Measurements from ENCODE around the gene PEMT. TPM values are rescaled to one million over a fixed set of nuclear protein-coding genes. Genes with fewer than 3 reads are reported as not detected.
A peak's percentile ranks its signal among the peaks of the same experiment; 100 is the strongest.

The PEMT gene
- total RNA-seq, 2 donors from 2014 or later, result 38.3 to 52.7 TPM

DNA sequence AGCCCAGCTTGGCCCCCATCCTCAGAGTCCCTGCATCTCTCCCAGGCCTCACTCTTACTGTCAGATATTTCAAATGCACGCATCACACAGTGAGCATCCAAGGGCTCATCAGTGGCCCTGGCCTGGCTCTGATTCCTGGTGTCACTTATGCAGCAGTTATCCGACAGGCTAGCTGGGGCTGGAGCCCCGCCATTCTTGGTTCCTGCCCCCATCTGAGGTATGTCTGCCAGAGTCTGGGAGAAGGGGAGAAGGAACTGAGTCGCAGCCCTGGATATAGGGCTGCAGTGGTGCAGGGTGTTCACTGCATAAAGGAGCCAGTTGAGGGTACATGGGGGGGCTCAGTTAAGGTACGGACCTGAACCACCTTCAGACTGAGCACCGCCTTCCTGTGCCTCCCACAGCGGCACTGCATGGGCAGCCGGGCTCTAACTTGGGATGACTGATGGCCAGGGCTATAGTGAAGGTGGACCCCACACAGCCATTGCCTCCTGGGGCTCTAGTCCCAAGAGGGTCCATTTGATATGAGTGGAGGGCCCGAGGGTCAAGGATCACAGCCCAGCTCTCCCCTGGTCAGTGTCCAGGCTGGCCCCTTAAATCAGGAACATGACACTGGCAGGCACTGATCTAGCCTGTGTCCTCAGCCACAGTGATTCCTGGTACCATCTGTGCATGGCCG lies 93.5 kb downstream of the PEMT start:
- H3K27me3 Mint-ChIP-seq (ENCODE audit: insufficient read depth), result peaks cover 28% of the 10 kb centered on the region
- H3K4me1 Mint-ChIP-seq, result peaks cover 18% of the 10 kb centered on the region
- H3K27me3 ChIP-seq (ENCODE audit: control insufficient read depth, insufficient read depth, low read length, poor library complexity, severe bottlenecking), result peaks cover 19% of the 10 kb centered on the region
- H3K9me3 Mint-ChIP-seq, result no peaks in the 10 kb centered on the region
- H3K27ac ChIP-seq (ENCODE audit: low read depth, low read length), result no peak overlapping the region
- H3K9me3 ChIP-seq (ENCODE audit: control insufficient read depth, low read length), result no peaks in the 10 kb centered on the region
- no peak for DNase-seq
- no peak overlapping the region for H3K4me3 Mint-ChIP-seq
- TF ChIP-seq, protein P1, sequence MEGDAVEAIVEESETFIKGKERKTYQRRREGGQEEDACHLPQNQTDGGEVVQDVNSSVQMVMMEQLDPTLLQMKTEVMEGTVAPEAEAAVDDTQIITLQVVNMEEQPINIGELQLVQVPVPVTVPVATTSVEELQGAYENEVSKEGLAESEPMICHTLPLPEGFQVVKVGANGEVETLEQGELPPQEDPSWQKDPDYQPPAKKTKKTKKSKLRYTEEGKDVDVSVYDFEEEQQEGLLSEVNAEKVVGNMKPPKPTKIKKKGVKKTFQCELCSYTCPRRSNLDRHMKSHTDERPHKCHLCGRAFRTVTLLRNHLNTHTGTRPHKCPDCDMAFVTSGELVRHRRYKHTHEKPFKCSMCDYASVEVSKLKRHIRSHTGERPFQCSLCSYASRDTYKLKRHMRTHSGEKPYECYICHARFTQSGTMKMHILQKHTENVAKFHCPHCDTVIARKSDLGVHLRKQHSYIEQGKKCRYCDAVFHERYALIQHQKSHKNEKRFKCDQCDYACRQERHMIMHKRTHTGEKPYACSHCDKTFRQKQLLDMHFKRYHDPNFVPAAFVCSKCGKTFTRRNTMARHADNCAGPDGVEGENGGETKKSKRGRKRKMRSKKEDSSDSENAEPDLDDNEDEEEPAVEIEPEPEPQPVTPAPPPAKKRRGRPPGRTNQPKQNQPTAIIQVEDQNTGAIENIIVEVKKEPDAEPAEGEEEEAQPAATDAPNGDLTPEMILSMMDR (conservative IDR thresholded peaks at IDR 0.05), result no peak
- WGBS, 2 experiments (ENCODE audit: insufficient coverage in 1 of 2, insufficient read length in 1 of 2), result 91 to 93% methylated on average over 3 to 10 of the region's 10 CpGs
- H3K4me1 ChIP-seq (ENCODE audit: control insufficient read depth, insufficient read depth, low read length), result no peaks in the 10 kb centered on the region
- no peak overlapping the region for H3K4me3 ChIP-seq (ENCODE audit: low read length)
- H3K9ac ChIP-seq (ENCODE audit: extremely low read depth, low read length, poor library complexity, severe bottlenecking), result no peak overlapping the region
- no peak overlapping the region for H3K27ac Mint-ChIP-seq
- H3K36me3 ChIP-seq (ENCODE audit: control insufficient read depth, insufficient read depth, low read length), result no peaks in the 10 kb centered on the region
- H3K36me3 Mint-ChIP-seq (ENCODE audit: low read depth), result peaks cover 2% of the 10 kb centered on the region

DNA sequence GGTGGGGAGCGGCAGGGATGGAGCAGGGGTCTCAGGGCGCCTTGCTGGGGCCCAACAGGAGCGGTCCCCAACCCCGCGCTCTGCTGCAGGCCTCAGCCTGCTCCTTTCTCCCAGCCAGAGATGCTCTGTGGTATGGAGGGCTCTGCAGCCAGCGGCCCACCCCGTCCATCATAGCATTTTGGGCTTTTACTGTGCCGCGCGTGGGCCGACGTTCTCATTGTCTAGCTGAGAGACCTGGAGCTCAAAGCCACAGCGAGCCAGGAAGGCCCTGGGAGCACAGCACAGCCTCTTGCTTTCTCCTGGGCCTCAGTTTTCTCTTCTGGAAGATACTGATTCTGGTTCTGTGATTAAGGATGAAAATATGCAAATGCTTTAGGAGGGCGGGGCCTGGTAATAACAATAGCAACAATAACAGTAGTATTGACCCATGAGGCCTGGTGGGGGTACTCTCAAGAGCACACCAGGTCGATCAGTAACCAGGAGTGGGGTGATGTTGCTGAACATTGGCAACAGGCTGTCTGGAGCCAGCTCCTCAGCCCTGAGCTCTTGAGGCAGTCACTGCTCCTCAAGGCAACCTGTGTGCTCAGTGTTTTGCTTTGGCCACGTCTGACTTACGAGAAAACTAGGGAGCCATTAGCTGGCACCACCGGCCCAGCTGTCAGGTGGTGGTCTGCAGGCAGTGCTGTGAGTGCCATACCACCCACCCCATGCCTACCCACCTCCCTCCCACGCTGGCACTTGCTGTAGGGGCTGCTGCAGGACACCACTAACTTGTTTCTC lies 94.3 kb downstream of the PEMT start:
- H3K9me3 ChIP-seq (ENCODE audit: control insufficient read depth, low read length), result no peaks in the 10 kb centered on the region
- Mint-ChIP-seq H3K4me3 (no peak overlapping the region), H3K27ac (no peak overlapping the region), H3K4me1 (peaks cover 26% of the 10 kb centered on the region), H3K9me3 (no peaks in the 10 kb centered on the region), H3K27me3 (ENCODE audit: insufficient read depth) (peaks cover 28% of the 10 kb centered on the region), H3K36me3 (ENCODE audit: low read depth) (peaks cover 7% of the 10 kb centered on the region)
- no peak overlapping the region for H3K9ac ChIP-seq (ENCODE audit: extremely low read depth, low read length, poor library complexity, severe bottlenecking)
- no peak for DNase-seq
- peaks cover 7% of the 10 kb centered on the region for H3K36me3 ChIP-seq (ENCODE audit: control insufficient read depth, insufficient read depth, low read length)
- H3K4me1 ChIP-seq (ENCODE audit: control insufficient read depth, insufficient read depth, low read length), result no peaks in the 10 kb centered on the region
- TF ChIP-seq, protein P1 (conservative IDR thresholded peaks at IDR 0.05), result peak; percentile 0
- no peak overlapping the region for H3K4me3 ChIP-seq (ENCODE audit: low read length)
- 47 to 55% methylated on average over 13 to 19 of the region's 19 CpGs for WGBS, 2 experiments (ENCODE audit: insufficient coverage in 1 of 2, insufficient read length in 1 of 2)
- H3K27me3 ChIP-seq (ENCODE audit: control insufficient read depth, insufficient read depth, low read length, poor library complexity, severe bottlenecking), result peaks cover 19% of the 10 kb centered on the region
- no peak overlapping the region for H3K27ac ChIP-seq (ENCODE audit: low read depth, low read length)

DNA sequence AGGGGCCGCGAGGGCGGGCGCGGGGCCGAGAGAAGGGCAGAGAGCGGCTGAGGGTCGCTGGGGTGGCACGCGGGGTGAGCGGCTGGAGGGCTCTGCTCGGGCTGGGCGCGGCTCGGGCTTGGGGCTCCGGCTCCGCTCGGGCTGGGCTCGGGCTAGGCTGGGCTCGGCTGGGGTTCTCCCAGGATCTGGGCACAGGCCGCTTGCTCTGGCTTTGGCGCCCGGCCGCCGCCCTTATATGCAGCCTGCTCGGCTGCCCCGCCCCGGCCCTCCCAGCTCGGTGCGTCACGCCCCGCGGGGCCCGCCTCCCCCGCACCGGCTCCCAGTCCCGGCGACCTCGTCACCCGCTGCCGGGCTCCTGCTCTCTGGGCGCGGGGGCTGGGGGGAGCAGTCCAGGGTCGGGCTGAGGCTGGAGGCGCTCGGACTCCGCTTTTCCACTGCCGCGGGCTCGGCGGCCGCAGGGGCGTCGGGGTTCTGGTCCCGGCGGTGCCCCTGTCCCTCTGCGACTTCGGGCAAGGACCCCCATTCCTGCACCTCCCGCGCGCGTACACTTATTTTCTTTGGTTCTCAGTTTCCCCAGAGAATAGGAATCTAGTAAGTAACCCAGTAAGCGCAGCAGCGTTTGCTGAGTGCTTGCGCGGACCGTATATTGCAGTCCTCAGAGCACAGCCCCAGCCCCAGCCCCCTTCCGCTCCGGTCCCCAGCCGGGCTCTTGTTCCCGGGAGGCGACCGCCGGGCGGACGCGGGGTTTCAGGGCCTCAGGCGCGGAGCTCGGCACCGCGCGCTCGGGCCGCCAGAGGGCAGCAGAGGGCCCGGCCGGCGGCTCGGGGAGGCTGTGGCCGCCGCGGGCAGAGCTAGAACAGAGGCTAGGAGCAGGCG lies 95.1 kb downstream of the PEMT start, which contains the start of gene RASD1:
Gene RASD1, minus strand, starts transcription at position 207 of the 876 bp plus-strand sequence. CDS start 214 bp downstream, outside the sequence.
- Histone ChIP-seq H3K27ac (ENCODE audit: low read depth, low read length) (no peak within 1 kb of the TSS), H3K9ac (ENCODE audit: extremely low read depth, low read length, poor library complexity, severe bottlenecking) (peak within 1 kb of the TSS; percentile 54), H3K36me3 (ENCODE audit: control insufficient read depth, insufficient read depth, low read length) (peaks cover 10% of the 10 kb centered on the region), H3K4me1 (ENCODE audit: control insufficient read depth, insufficient read depth, low read length) (no peaks in the 10 kb centered on the region), H3K4me3 (ENCODE audit: low read length) (peak within 1 kb of the TSS; percentile 77), H3K27me3 (ENCODE audit: control insufficient read depth, insufficient read depth, low read length, poor library complexity, severe bottlenecking) (peaks cover 19% of the 10 kb centered on the region), H3K9me3 (ENCODE audit: control insufficient read depth, low read length) (no peaks in the 10 kb centered on the region)
- WGBS, 2 experiments (ENCODE audit: insufficient coverage in 1 of 2, insufficient read length in 1 of 2), result 0 to 1% methylated on average over 34 to 93 of the region's 93 CpGs
- TF ChIP-seq, protein P1 (conservative IDR thresholded peaks at IDR 0.05), result peak; percentile 98
- peak within 1 kb of the TSS; percentile 55 for H3K4me3 Mint-ChIP-seq
- peaks cover 14% of the 10 kb centered on the region for H3K36me3 Mint-ChIP-seq (ENCODE audit: low read depth)
- peaks cover 28% of the 10 kb centered on the region for H3K27me3 Mint-ChIP-seq (ENCODE audit: insufficient read depth)
- DNase-seq, result peak; percentile 97
- peaks cover 32% of the 10 kb centered on the region for H3K4me1 Mint-ChIP-seq
- H3K27ac Mint-ChIP-seq, result peak within 1 kb of the TSS; percentile 24
- no peaks in the 10 kb centered on the region for H3K9me3 Mint-ChIP-seq
